Measurements from ENCODE around the gene SBF2. TPM values are rescaled to one million over a fixed set of nuclear protein-coding genes. Genes with fewer than 3 reads are reported as not detected.

The SBF2 gene
- polyA plus RNA-seq, 1 experiment, result 44.4 TPM

GRCh38 chr11:10302359-10302743 lies 8.3 kb upstream of the SBF2 start:
- ChIA-PET POLR2A (interaction anchor here (0.9 to 5.8 kb wide), 7 partner anchors 22 to 689 kb away, joined by 3 to 65 read pairs (median 4); no protein-coding TSS in a partner anchor), CTCF (interaction anchor here (0.8 to 3.3 kb wide), 4 partner anchors 94 to 543 kb away, joined by 3 to 33 read pairs (median 4); no protein-coding TSS in a partner anchor)
- TF ChIP-seq, protein P1, sequence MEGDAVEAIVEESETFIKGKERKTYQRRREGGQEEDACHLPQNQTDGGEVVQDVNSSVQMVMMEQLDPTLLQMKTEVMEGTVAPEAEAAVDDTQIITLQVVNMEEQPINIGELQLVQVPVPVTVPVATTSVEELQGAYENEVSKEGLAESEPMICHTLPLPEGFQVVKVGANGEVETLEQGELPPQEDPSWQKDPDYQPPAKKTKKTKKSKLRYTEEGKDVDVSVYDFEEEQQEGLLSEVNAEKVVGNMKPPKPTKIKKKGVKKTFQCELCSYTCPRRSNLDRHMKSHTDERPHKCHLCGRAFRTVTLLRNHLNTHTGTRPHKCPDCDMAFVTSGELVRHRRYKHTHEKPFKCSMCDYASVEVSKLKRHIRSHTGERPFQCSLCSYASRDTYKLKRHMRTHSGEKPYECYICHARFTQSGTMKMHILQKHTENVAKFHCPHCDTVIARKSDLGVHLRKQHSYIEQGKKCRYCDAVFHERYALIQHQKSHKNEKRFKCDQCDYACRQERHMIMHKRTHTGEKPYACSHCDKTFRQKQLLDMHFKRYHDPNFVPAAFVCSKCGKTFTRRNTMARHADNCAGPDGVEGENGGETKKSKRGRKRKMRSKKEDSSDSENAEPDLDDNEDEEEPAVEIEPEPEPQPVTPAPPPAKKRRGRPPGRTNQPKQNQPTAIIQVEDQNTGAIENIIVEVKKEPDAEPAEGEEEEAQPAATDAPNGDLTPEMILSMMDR (IDR thresholded peaks at IDR 0.05; ENCODE audit: low read depth, low read length), result no peak

GRCh38 chr11:10301656-10302358 lies 7.8 kb upstream of the SBF2 start:
- POLR2A ChIA-PET, result interaction anchor here (0.6 to 5.8 kb wide), 7 partner anchors 23 to 543 kb away, joined by 3 to 65 read pairs (median 4); no protein-coding TSS in a partner anchor
- TF ChIP-seq, protein P1 (IDR thresholded peaks at IDR 0.05; ENCODE audit: low read depth, low read length), result no peak
- CTCF ChIA-PET, result interaction anchor here (0.8 to 3.3 kb wide), 4 partner anchors 65 to 542 kb away, joined by 3 to 33 read pairs (median 4); no protein-coding TSS in a partner anchor
- H3K4me3 ChIP-seq (ENCODE audit: low read depth, low read length), result peak overlapping the region; percentile 77
- H3K27me3 ChIP-seq (ENCODE audit: control insufficient read depth, insufficient read depth, low read length), result no peaks in the 10 kb centered on the region
- H3K9me3 ChIP-seq (ENCODE audit: control insufficient read depth, insufficient read depth, low read length), result peaks cover 7% of the 10 kb centered on the region; the same call in 1 of the 2 replicates
- DNase-seq (ENCODE audit: low read depth, low spot score), result no peak
- peak overlapping the region; percentile 95 for H3K27ac ChIP-seq (ENCODE audit: low read depth, low read length)

More at GRCh38 chr11:10302359-10302743, 8.3 kb upstream of the SBF2 start:
- Histone ChIP-seq H3K4me3 (ENCODE audit: low read depth, low read length) (peak overlapping the region; percentile 77), H3K27me3 (ENCODE audit: control insufficient read depth, insufficient read depth, low read length) (no peaks in the 10 kb centered on the region), H3K27ac (ENCODE audit: low read depth, low read length) (peak overlapping the region; percentile 95), H3K9me3 (ENCODE audit: control insufficient read depth, insufficient read depth, low read length) (peaks cover 9% of the 10 kb centered on the region; the same call in 1 of the 2 replicates)
- DNase-seq (ENCODE audit: low read depth, low spot score), result no peak

DNA sequence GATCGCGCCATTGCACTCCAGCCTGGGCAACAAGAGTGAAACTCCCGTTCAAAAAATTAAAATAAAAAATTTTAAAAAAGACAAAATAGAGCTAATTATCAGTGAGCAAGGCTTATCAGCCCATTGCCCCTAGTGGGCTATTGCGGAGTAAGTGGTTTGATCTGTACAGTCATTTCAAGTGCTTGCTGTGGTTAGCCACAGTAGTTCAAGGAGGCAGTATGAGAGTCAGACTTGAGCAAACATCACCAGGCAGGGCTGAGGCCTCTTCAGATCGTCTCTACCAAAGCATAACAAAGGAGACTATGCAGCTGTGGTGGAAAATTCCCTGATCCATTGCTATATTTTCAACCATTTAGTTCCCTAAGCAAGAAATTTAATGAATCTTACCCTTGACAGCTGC lies 4.3 kb upstream of the SBF2 start:
- DNase-seq (ENCODE audit: low read depth, low spot score), result peak; percentile 90
- no peaks in the 10 kb centered on the region; the same call in 1 of the 2 replicates for H3K9me3 ChIP-seq (ENCODE audit: control insufficient read depth, insufficient read depth, low read length)
- CTCF ChIA-PET, result interaction anchor here (0.5 to 1.9 kb wide), 2 partner anchors 90 to 839 kb away, joined by 4 to 5 read pairs; no protein-coding TSS in a partner anchor
- H3K27ac ChIP-seq (ENCODE audit: low read depth, low read length), result peak overlapping the region; percentile 48
- no peak overlapping the region for H3K4me3 ChIP-seq (ENCODE audit: low read depth, low read length)
- POLR2A ChIA-PET, result interaction anchor here (1.4 to 2.1 kb wide), 2 partner anchors 11 to 35 kb away, joined by 3 to 10 read pairs; no protein-coding TSS in a partner anchor
- H3K27me3 ChIP-seq (ENCODE audit: control insufficient read depth, insufficient read depth, low read length), result no peaks in the 10 kb centered on the region
- TF ChIP-seq, protein P1 (IDR thresholded peaks at IDR 0.05; ENCODE audit: low read depth, low read length), result peak; percentile 54

GRCh38 chr11:10295064-10295901 lies 1.3 kb upstream of the SBF2 start:
- DNase-seq (ENCODE audit: low read depth, low spot score), result no peak
- no peaks in the 10 kb centered on the region for H3K27me3 ChIP-seq (ENCODE audit: control insufficient read depth, insufficient read depth, low read length)
- H3K27ac ChIP-seq (ENCODE audit: low read depth, low read length), result peak overlapping the region; percentile 92
- no peaks in the 10 kb centered on the region for H3K9me3 ChIP-seq (ENCODE audit: control insufficient read depth, insufficient read depth, low read length)
- ChIA-PET CTCF (no interaction called here), POLR2A (no interaction called here)
- H3K4me3 ChIP-seq (ENCODE audit: low read depth, low read length), result peak overlapping the region; percentile 77
- TF ChIP-seq, protein P1 (IDR thresholded peaks at IDR 0.05; ENCODE audit: low read depth, low read length), result no peak

Data from AG04450 (cell line).